HG02840 (cell line): ENCODE results near the gene EFNA2.

Source experiments
- ATAC-seq: cut with Tn5 transposase; IDR thresholded peaks from one replicate; pipeline ENCODE4 v1.9.1; 2021; ENCODE audit warnings: mild to moderate bottlenecking, moderate library complexity, moderate number of reproducible peaks; ENCODE audit not compliant: unreplicated experiment, low FRiP score

Gene EFNA2

GRCh38 chr19:1340681-1341469 is 55.2 kb downstream of the EFNA2 start:
- ATAC-seq, result no peak

- ATAC-seq, result no peak
Observed at GRCh38 chr19:1343041-1343440, 57.4 kb downstream of the EFNA2 start.

- ATAC-seq, result no peak
Observed at GRCh38 chr19:1349211-1349610, 63.5 kb downstream of the EFNA2 start.

DNA sequence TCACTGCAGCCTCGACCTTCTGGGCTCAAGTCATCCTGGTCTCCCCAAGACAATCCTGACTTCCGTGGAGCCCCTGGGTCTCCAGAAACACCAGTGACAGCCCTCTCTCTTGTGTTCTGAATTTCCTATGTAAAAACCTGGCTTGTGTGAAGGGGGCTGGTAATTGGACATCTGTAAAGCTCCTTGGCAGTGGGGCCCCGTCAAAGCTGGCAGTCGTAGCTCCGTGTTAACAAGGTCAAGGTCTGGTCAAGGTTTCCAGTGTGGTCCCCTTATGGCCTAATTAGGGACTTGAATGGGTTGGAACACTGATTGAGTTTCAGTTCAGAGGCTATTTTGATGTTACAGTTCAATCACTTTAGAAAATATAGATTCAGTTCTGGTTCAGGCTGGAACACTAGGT is 65.2 kb downstream of the EFNA2 start:
- ATAC-seq, result no peak
